Natural killer cell treated with Interleukin-12 subunit alpha and Interleukin-12 subunit beta and Interleukin-15 and Interleukin-18, amount 100 ng/mL, for 72 hours (primary cell): ENCODE data around the gene DEPDC5. TPM values are rescaled to one million over a fixed set of nuclear protein-coding genes. Genes with fewer than 3 reads are reported as not detected.
A peak's percentile ranks its signal among the peaks of the same experiment; 100 is the strongest.
"Not testable (repeated sequence)": the region's sequence is repeated elsewhere in the genome, so short reads cannot be mapped to it uniquely, and the experiment has no call there.

Experiments used
- ATAC-seq, 2 donors: fragments of 150-1000 bp; cut with Tn5 transposase in 1 of 2; sonication (Bioruptor Pico), chemical (Tn5 transposase) in 1 of 2; 2 replicates each; pipeline ENCODE4 v1.10.0; 2021
- DNase-seq: peaks from one replicate; pipeline ENCODE4 v3.0.0; 2022; ENCODE audit warnings: low spot score
- H3K27ac Mint-ChIP-seq, 2 donors: 1 replicate in 1 of 2; 2 replicates in 1 of 2; pipeline ENCODE4 v1.8.0; 2022; ENCODE audit warnings: mixed read lengths in 2 of 2, mild to moderate bottlenecking in 1 of 2, moderate library complexity in 1 of 2
- H3K27me3 Mint-ChIP-seq, 2 donors: 1 replicate in 1 of 2; 2 replicates in 1 of 2; pipeline ENCODE4 v1.8.0; 2022; ENCODE audit warnings: mixed read lengths in 2 of 2
- H3K36me3 Mint-ChIP-seq: one replicate; pipeline ENCODE4 v1.8.0; 2022; ENCODE audit warnings: mixed read lengths
- H3K4me1 Mint-ChIP-seq, 2 donors: 1 replicate in 1 of 2; 2 replicates in 1 of 2; pipeline ENCODE4 v1.8.0; 2022; ENCODE audit warnings: low read depth in 2 of 2, mixed read lengths in 2 of 2, mild to moderate bottlenecking in 1 of 2
- H3K4me3 Mint-ChIP-seq: one replicate; pipeline ENCODE4 v1.8.0; 2022; ENCODE audit warnings: mixed read lengths
- H3K9me3 Mint-ChIP-seq: 2 replicates; pipeline ENCODE4 v1.8.0; 2022; ENCODE audit warnings: mixed read lengths
- total RNA-seq, 2 donors: library from RNA; stranded (reverse); gene quantifications; one replicate each; pipeline ENCODE4 v1.2.3, GENCODE V29; 2022

The DEPDC5 gene
- total RNA-seq = 10 to 100 TPM; 33.8 to 69.3 TPM

- Mint-ChIP-seq H3K27ac (peak within 1 kb of the TSS; percentile 96), H3K4me1 (peaks cover 34 to 38% of the 10 kb centered on the region in 2 donors), H3K27me3 (no peaks in the 10 kb centered on the region), H3K4me3 (peak within 1 kb of the TSS; percentile 86), H3K36me3 (peaks cover 5% of the 10 kb centered on the region), H3K9me3 (no peaks in the 10 kb centered on the region)
- DNase-seq (peak; percentile 99), ATAC-seq (peak; percentile 91 to 92)
Measured at GRCh38 chr22:31753634-31754501, at the start of gene DEPDC5. TSS of gene DEPDC5 (plus strand) at chr22:31754019. CDS start at chr22:31754922, 903 bp downstream.

- no peak overlapping the region for H3K27ac Mint-ChIP-seq
- no peaks in the 10 kb centered on the region for H3K27me3 Mint-ChIP-seq
- H3K4me3 Mint-ChIP-seq = no peak overlapping the region
- ATAC-seq (no peak), DNase-seq (no peak)
- H3K4me1 Mint-ChIP-seq = peaks cover 0 to 5% of the 10 kb centered on the region in 2 donors
- H3K36me3 Mint-ChIP-seq = peaks cover 12% of the 10 kb centered on the region
- H3K9me3 Mint-ChIP-seq = no peaks in the 10 kb centered on the region
Measured at GRCh38 chr22:31707519-31707918, 46.3 kb upstream of the DEPDC5 start.

- not testable (repeated sequence) for H3K4me1 Mint-ChIP-seq, H3K4me3 Mint-ChIP-seq, ATAC-seq, H3K27ac Mint-ChIP-seq, DNase-seq, H3K27me3 Mint-ChIP-seq, H3K9me3 Mint-ChIP-seq
- H3K36me3 Mint-ChIP-seq = peaks cover 25% of the 10 kb centered on the region
Measured at GRCh38 chr22:31711226-31711625, 42.6 kb upstream of the DEPDC5 start.

GRCh38 chr22:31715147-31715778, 38.6 kb upstream of the DEPDC5 start:
- Mint-ChIP-seq H3K9me3 (no peaks in the 10 kb centered on the region), H3K36me3 (peaks cover 35% of the 10 kb centered on the region), H3K27me3 (no peaks in the 10 kb centered on the region), H3K4me3 (no peak overlapping the region), H3K27ac (no peak overlapping the region), H3K4me1 (no peaks in the 10 kb centered on the region)
- DNase-seq (no peak), ATAC-seq (no peak)

- Mint-ChIP-seq H3K4me3 (no peak overlapping the region), H3K36me3 (peaks cover 23% of the 10 kb centered on the region), H3K27me3 (no peaks in the 10 kb centered on the region), H3K4me1 (peaks cover 0 to 3% of the 10 kb centered on the region in 2 donors), H3K9me3 (no peaks in the 10 kb centered on the region), H3K27ac (no peak overlapping the region)
- ATAC-seq = no peak
- DNase-seq = no peak
Measured at GRCh38 chr22:31719850-31720471, 33.9 kb upstream of the DEPDC5 start.

GRCh38 chr22:31723723-31724122, 30.1 kb upstream of the DEPDC5 start:
- H3K27ac Mint-ChIP-seq = peak overlapping the region in 1 of 2 donors; percentile 27

GRCh38 chr22:31726692-31727091, 27.1 kb upstream of the DEPDC5 start:
- H3K4me3 Mint-ChIP-seq = no peak overlapping the region
- peaks cover 0 to 6% of the 10 kb centered on the region in 2 donors for H3K4me1 Mint-ChIP-seq
- DNase-seq = no peak
- H3K27ac Mint-ChIP-seq = no peak overlapping the region
- no peaks in the 10 kb centered on the region for H3K9me3 Mint-ChIP-seq
- ATAC-seq = no peak
- H3K36me3 Mint-ChIP-seq = no peaks in the 10 kb centered on the region
- H3K27me3 Mint-ChIP-seq = no peaks in the 10 kb centered on the region

More at GRCh38 chr22:31723723-31724122, 30.1 kb upstream of the DEPDC5 start:
- Mint-ChIP-seq H3K27me3 (no peaks in the 10 kb centered on the region), H3K4me1 (peaks cover 0 to 3% of the 10 kb centered on the region in 2 donors), H3K9me3 (no peaks in the 10 kb centered on the region), H3K36me3 (peaks cover 5% of the 10 kb centered on the region), H3K4me3 (no peak overlapping the region)
- ATAC-seq (no peak), DNase-seq (no peak)

- DNase-seq (no peak), ATAC-seq (no peak)
- no peaks in the 10 kb centered on the region for H3K9me3 Mint-ChIP-seq
- no peak overlapping the region for H3K4me3 Mint-ChIP-seq
- peaks cover 5% of the 10 kb centered on the region for H3K36me3 Mint-ChIP-seq
- peaks cover 6 to 10% of the 10 kb centered on the region in 2 donors for H3K4me1 Mint-ChIP-seq
- no peaks in the 10 kb centered on the region for H3K27me3 Mint-ChIP-seq
- no peak overlapping the region for H3K27ac Mint-ChIP-seq
Measured at GRCh38 chr22:31728857-31729256, 25.0 kb upstream of the DEPDC5 start.

- no peak for DNase-seq
- Mint-ChIP-seq H3K9me3 (no peaks in the 10 kb centered on the region), H3K27me3 (no peaks in the 10 kb centered on the region), H3K4me3 (no peak overlapping the region), H3K36me3 (peaks cover 8% of the 10 kb centered on the region), H3K4me1 (peaks cover 16 to 17% of the 10 kb centered on the region in 2 donors), H3K27ac (no peak overlapping the region)
- ATAC-seq = no peak
Measured at GRCh38 chr22:31730344-31730711, 23.5 kb upstream of the DEPDC5 start.

- no peak for DNase-seq
- Mint-ChIP-seq H3K4me3 (no peak overlapping the region), H3K36me3 (peaks cover 8% of the 10 kb centered on the region), H3K9me3 (no peaks in the 10 kb centered on the region), H3K27ac (no peak overlapping the region), H3K27me3 (no peaks in the 10 kb centered on the region), H3K4me1 (peaks cover 16 to 17% of the 10 kb centered on the region in 2 donors)
- no peak for ATAC-seq
Measured at GRCh38 chr22:31732089-31732829, 21.6 kb upstream of the DEPDC5 start.

GRCh38 chr22:31733580-31734079, 20.2 kb upstream of the DEPDC5 start:
- DNase-seq (no peak), ATAC-seq (no peak)
- H3K9me3 Mint-ChIP-seq = no peaks in the 10 kb centered on the region
- peak overlapping the region in 1 of 2 donors; percentile 12 for H3K27ac Mint-ChIP-seq
- no peaks in the 10 kb centered on the region for H3K27me3 Mint-ChIP-seq
- H3K4me1 Mint-ChIP-seq = peaks cover 25% of the 10 kb centered on the region in 2 donors
- peaks cover 13% of the 10 kb centered on the region for H3K36me3 Mint-ChIP-seq
- H3K4me3 Mint-ChIP-seq = no peak overlapping the region

- Mint-ChIP-seq H3K27ac (peak overlapping the region in 1 of 2 donors; percentile 12), H3K36me3 (peaks cover 14% of the 10 kb centered on the region), H3K27me3 (no peaks in the 10 kb centered on the region), H3K4me1 (peaks cover 25 to 30% of the 10 kb centered on the region in 2 donors), H3K9me3 (no peaks in the 10 kb centered on the region), H3K4me3 (no peak overlapping the region)
- no peak for DNase-seq
- ATAC-seq = no peak
Measured at GRCh38 chr22:31734512-31734911, 19.3 kb upstream of the DEPDC5 start.

- Mint-ChIP-seq H3K27ac (no peak overlapping the region), H3K36me3 (peaks cover 14% of the 10 kb centered on the region), H3K9me3 (no peaks in the 10 kb centered on the region), H3K4me1 (peaks cover 25 to 35% of the 10 kb centered on the region in 2 donors), H3K27me3 (no peaks in the 10 kb centered on the region), H3K4me3 (no peak overlapping the region)
- no peak for DNase-seq
- no peak for ATAC-seq
Measured at GRCh38 chr22:31736458-31736857, 17.4 kb upstream of the DEPDC5 start.
